NCI-H1436 treated with DMSO at 0.1 percent for 48 hours (cell line): ENCODE data around the gene HPS3.

Experiments
- DNase-seq: peaks from one replicate; lab custom pipeline; 2025; lab: John Stamatoyannopoulos, UW

HPS3 gene

DNA sequence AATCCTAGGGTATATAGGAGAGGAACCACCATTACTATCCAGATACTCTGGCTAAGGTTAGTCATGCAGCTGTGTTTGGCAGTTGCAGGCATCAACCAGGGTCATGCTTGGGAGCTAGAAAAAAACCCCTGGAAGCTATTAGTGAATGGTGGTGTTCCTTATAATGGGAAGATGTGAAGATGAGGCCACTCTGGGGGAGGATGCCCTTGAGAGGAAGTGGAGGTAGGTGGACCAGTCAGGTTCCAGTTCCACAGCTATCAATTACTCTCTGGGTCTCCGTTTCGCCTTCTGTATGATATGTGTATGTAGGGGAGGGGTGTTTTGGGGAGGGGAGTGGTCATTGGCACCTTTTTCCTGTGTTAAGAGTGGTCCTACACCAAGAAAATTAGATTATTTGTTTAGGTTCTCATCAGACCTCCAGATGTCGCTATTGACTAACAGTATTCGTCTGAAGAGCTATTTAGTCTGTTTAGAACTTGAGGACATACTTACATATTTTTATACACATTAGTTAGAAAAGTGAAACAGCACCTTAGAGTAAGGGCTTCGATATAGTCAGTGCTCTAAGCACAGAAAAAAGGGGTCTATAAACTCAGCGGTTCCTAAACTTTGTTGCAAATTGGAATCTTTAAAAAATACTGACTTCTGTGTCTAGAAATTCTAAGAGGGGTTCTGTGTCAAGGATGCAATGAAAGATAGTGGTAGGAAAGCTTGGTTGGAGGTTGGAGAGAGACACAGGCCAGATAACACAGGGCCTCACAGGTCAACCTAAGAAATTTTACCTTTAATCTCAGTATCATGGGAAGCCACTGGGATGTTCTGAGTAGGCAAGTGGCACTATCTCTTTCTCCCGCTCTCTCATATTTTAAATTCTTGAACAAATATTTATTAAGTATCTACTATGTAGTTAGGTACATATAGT lies 9.1 kb upstream of the HPS3 start:
- DNase-seq: peak; percentile 12

DNA sequence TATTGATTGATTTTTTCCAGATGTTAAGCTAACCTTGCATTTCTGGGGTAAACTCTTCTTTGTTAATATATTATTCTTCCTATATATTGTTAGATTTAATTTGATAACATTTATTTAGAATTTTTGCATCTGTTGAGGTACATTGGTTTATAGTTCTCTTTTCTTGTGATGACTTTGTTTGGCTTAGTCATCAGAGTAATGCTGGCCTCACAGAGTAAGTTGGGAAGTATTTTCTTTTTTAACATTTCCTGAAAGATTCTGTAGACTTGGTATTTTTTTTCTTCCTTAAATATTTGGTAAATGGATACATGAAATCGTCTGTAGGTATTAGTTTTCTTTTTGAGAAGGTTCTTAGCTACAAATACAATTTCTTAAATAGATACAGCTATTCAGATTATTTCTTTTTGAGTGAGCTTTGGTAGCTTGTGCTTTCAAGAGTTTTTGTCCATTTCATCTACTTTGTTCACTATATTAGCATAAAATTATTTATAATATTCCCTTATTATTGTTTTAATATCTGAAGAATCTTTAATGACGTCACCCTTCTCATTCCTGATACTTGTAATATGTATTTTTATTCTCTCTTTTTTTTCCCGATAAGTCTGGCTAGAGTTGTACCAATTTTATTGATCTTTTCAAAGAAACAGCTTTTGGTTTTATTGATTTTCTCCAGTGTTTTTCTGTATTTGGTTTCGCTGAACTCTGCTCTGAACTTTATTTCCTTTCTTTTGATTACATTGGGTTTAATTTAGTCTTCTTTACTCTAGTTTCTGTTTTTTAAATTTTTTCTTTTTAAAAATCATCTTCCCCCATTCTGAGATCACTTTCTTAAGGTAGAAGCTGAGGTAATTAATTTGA lies 6.5 kb upstream of the HPS3 start:
- no peak for DNase-seq

DNA sequence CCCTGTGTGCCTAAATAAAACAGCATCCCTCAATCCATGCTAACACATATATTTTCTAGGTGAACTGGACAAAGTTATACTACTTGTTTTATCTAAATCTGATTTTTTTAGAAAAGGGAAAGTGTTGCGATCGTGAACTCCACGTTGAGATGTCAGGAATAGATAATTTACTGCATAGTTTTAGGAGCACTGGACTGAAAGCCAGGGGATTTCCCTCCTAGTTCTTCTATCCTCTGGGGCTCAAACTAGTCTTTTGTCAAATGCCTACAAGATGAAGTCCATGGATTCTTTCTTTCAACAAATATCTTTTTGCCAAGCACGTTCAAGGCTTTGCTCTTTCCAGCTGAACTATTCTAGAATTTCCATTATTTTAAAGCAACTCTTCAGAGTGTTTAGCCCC lies 617 bp upstream of the HPS3 start:
- DNase-seq: no peak

DNA sequence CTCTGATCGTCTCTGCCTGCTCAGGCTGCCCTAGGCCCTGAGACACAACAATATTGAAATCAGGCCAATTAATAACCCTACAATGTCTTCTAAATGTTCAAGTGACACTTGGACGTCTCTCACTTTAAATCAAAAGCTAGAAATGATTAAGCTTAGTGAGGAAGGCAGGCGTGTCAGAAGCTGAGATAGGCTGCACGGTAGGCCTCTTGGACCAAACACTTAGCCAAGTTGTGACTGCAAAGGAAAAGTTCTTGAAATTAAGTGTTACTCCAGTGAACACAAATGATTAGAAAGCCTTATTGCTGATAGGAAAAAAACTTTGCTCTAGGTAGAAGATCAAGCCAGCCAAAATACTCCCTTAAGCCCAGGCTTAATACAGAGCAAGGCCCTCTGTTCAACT lies 2.2 kb downstream of the HPS3 start:
- no peak for DNase-seq

DNA sequence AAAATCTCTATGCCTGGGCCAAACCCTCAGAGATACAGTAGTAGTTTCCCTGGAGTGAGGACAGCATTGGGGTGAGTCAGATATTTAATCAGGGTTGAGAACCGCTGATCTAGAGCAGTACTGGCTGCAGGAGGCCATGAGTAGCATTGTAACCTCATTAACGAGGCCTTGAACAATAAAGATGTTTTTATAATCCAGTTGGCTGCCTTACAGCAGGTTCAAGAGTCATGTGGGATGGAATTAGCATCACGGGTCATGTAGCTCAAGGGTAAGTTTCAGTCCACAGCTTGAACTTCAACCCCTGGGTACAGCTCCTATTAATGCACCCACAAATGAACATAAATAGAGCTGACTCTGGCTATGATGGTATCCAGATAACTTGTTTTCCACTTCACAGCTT lies 5.1 kb downstream of the HPS3 start:
- no peak for DNase-seq

DNA sequence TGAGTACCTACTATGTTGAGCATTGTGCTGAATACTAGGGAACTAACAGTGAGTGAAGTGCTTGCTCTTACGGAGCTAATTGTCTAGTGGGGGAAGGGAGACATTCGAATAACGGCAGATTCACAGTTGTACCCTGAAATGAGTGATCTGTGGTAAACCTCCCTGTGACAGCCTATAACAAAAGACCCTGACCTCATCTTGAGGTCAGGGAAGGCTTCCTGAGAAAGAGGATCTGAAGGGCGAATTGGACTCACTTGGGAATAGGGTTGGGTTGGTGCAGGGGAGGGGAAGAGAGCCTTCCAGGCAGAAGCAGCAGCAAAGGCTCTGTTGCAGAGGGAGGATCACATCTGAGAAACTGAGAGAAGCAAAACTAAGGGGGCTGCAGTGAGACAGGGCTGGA lies 13.2 kb downstream of the HPS3 start:
- DNase-seq: no peak

DNA sequence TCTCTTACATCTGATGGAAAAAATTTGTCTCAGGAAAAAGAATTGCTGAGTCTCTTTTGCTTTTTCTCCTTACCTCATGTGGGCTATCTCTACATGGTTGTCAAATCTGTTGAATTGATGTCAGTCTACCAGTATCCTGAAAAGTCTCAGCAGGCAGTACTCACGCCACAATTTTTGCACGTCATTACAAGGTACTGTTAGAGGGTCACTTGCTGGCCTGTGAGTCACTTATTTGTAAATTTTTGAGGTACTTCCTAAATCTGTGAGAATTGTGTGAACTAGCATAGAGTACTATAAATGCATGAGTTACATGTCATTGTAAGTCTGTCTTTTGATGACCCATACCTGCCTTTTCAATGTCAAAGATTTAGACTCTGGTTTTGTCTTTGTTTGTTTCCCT lies 15.9 kb downstream of the HPS3 start:
- DNase-seq: no peak

DNA sequence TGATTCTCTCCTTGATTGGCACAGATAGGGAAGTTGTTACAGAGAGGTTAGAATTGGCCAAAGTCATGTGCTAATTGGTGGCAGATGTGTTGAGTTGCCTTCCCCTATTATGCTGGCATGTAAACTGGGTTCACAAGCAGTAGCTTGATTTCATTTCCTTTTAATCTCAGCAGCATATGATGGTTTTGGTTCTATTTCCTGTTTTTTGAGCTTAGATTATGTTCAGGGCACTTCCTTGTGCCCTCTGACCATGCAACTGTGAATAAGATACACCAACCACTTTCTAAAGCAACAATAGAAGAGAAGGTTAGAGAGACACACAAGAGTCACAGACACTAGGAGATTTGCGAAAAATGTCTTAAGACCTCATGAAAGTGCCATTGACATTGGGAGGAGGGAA lies 16.5 kb downstream of the HPS3 start:
- DNase-seq: no peak

DNA sequence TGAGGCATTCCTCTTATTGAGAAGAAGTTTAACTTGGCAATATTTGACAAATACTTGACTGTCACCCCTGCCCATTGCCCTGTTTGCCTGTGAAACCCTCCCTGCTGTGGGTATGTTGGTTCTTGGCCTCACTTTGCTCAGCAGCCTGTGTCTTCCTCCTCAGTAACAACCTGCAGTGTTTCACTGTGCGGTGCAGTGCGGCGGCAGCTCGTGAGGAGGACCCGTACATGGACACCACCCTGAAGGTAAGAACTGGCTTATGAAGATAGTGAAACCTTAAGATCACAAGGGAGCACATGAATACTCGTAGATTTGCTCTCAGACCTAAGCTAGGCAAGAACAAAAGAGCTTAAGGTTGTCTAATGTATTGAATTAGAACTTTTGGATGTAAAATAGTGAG lies 21.0 kb downstream of the HPS3 start:
- no peak for DNase-seq

DNA sequence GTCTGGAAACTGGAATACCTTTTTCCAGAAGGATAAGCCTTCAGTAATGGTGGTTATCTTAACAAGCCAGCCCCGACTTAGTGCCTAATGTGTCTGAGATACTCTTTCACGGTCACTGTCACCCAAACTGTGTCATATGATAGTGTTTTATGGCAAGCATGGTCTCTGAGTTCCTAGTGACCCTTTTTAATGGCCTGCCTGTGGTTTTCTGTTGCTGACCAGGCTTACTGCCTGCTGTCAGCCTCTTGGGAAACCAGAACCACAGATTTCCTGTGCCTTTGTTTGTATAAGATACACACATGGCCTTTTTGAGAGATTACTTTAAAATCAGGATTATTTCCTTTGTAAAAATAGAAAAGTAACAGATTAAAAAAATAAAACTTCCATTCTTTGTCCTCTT lies 22.4 kb downstream of the HPS3 start:
- DNase-seq: no peak

DNA sequence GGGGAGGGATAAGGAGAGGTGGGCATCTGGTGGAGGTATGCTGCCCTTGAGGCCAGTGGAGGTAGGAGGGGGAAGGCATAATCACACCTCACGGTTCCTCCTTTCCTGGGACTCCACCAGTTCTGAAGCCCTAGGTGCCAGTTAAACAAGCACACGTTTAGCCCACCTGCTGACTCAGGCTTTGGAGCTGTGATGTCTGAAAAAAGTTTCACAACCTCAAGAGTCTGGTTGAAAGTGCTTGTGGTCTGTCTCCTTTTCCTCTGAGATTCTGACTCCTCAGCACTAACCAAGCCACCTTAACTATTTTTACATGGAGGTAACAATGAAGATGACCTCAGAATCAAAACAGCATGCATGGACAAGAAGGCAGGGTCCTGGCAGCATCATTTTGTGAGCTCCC lies 23.0 kb downstream of the HPS3 start:
- no peak for DNase-seq

DNA sequence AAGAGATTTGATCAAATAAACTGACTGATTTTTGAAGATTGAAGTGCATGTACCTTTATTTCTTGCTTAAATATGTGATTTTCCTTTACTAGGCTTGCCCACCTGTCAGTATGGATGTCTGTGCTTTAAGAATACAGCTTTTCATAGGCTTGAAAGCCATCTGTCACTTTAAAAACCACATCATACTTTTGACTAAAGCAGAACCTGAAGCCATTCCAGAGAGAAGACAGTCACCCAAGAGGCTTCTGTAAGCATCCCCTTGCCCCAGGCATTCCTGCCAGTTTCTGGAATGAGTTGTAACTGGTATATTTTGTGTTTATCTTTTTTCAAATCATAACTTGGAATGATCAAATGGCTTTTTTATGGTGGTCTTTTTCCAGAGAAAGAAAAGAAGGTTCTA lies 24.0 kb downstream of the HPS3 start:
- DNase-seq: no peak

DNA sequence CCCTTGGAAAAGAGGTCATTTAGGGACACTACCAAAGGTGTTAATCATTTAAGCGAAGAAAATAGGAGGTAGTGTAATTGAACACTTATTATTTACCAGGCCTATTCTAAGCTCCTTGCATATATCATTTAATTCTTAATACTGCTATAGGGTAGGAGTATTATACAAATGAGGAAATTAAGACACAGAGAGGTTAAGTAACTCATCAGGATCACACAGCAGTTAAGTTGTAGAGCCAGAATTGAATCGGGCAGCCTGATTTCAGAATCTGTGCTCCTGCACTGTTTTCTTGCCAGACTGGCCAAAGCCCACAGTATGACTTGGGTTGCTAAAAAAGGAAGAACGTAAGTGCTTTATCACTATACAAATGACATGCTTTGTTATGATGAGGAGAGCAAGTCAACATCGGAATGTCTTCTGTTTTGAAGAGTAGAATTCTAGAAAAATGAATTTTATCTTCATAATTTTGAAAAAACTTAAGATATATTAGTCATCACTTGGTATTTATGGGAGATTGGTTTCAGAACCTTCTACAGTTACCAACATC lies 31.4 kb downstream of the HPS3 start:
- no peak for DNase-seq

DNA sequence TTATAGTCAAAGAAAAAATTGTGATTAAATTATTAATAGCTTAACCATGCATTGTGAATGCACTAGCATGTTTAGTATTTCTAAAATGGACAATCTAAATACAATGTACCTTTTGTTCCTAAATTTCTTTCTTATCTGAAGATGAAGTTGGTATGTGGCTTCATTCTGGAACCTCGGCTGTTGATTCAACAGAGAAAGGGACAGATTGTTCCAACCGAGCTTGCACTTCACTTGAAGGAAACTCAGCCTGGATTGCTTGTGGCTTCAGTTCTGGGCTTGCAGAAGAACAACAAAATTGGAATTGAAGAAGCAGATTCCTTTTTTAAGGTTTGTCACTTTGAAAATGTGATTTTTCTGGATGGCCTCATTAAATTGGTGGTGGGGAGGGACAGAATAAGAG lies 32.6 kb downstream of the HPS3 start:
- no peak for DNase-seq

DNA sequence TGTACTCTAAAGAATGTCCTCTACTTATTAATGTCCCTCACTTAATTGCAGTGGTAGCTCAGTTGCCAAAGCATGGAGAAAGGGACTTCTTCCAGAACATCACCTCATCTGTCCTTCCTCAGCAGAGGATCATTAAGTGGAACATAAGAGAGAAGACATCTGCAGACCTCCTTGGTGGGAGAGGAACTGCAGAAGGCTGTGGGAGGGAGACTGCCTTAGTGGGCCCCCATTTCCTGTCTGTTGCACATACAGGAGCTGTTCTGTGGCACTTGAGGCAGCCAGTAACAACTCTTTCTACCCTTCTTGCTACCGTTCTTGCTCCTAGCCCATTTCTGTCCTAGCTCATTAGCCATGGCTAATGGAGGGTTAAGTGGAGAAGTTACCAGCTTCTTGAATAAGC lies 33.6 kb downstream of the HPS3 start:
- DNase-seq: no peak

DNA sequence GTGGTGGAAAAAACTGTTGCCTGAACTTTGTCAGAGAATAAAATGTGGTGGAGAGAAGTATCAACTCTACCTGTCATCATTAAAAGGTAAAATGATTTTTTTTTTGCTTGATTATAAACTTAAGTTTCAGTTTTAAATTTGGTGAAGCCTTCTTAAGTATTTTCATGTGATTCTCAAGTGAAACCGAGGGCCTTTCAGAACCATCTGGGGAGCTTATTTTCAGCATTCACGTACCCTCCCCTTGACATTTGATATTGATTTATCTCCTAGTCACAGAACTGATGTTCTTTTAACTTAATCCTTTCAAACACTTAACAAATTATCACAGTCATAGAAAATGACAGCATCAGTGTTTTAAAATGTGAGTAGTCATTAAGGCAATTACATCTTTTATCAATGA lies 38.5 kb downstream of the HPS3 start:
- DNase-seq: no peak

DNA sequence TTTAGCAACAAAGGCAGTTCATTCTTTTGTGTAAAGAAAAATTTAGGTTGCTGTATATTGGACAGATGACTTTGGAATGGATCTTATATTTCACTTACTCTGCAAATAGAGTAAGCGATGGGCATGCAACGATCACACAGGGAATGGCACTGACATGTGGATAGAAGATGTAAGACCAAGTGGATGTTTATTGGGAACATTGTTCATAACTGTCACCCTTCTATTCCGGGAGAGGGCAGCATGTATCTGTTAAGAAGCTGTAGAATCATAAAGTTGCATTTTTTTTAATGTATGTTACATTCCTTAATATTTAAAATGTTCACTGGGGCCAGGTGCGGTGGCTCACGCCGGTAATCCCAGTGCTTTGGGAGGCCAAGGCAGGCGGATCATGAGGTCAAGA lies 41.2 kb downstream of the HPS3 start:
- no peak for DNase-seq

DNA sequence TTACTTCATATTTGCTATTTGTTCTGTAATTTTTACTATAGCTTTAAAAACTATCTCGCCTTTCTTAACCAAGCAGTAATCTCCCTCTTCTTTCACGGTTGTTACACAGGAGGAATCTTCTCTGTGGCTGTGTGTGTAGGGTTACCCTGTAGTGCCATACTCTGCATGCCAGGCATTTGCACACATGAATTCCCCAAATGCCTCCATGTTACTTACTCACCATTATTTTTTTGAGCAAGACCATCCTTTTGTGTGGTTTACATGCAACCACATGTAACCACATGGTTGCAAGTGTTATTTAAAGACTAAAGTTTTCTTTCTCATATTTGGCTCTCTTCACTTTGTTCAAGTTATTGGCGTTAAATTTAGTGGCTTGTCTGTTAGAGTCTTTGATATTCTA lies 45.5 kb downstream of the HPS3 start:
- no peak for DNase-seq

DNA sequence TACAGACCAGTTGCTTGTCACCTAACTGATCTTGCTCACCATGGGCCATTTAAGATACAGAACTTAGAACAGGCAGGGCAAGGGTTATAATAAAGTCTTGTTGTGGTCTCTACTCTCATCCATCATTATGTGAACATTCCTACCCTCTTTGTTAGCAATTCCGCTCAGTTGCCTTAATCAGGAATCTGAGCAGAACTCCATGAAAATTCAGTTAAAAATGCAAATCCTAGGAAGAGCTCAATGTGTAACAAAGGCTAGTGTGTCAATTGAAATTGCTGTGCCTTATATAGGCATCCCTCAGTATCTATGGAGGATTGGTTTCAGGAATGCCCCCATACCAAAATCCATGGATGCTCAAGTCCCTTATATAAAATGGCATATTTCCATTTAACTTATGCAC lies 47.7 kb downstream of the HPS3 start:
- no peak for DNase-seq

DNA sequence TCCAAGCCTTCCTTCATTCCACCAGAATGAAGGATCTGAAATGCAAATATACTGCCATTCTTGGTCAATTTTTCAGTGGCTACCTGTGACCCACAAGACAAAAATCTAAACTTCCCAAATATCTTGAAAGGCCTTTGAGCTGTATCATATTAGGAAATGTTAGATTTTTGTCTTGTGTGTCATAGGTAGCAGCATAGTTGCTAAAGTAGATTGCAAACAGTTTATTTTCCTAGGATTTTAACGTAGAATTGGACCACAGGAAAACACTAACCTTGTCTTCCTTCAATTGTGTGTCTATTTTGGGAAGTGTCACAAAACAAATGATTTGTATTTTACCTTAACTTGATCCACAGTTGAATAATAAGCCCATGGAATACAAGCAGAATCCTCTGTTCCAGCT lies 49.8 kb downstream of the HPS3 start:
- DNase-seq: no peak

DNA sequence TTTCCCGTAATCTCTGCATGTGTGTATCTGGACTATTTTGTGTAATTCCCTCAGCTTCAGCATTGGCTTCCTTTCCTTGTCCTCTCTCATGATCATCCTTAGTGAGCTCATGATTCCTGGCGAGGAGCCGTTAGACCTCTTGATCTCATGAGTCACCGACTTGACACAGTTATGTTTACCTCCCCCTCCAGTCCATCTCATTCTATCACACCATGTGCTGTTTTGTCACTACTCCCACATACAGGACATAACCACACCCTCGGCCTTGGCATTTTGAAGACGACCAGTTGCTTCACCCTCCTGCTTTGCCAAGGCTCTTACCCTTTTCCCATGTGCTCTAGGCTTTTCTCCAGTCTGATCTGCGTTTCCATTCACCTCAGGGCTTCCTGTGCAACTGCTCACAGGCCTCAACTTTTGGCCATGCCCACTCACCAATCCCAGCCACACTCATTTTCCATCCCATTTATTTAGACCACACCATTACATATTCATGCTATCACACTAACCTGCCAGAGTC lies 50.7 kb downstream of the HPS3 start:
- DNase-seq: no peak

DNA sequence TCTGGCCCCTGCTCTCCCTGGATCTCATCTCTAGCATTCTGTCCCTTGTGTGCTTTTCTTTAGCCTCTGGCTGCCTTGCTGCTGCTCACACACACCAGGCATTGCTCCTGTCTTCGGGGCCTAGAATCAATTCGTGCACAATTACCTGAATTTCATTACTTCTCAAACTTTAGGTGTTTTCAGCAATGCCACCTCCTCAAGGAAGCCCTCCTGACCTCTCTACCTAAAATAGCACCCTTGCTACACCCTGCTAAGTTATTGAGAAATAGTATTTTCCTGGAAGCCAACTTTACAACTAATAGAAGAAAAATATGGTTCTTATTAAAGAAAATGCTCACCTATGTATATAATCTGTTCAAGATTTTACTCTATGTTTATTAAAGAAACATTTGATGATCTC lies 51.7 kb downstream of the HPS3 start:
- DNase-seq: no peak

DNA sequence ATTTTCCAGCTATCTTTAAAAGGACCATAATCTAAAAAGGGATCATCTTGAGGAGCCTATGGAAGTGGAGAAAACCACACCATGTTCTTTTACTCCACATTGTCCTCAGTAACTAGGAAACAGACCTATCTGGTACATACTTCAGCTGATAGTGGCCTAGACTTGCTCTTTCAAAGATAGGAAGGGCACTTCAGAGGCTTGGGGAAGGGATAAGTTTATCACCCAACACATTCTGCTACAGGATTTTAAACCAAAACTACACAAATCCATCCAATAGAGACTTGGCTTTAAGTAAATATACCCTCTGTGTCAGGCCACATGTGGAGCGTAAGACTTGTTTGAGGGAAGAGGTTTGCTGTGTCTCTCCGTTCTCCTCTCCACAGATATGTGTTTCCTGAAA lies 56.8 kb downstream of the HPS3 start:
- no peak for DNase-seq
